GM23338 (cell line): ENCODE measurements around the gene COL8A1. TPM values are rescaled to one million over a fixed set of nuclear protein-coding genes. Genes with fewer than 3 reads are reported as not detected.

Experiments used
- ATAC-seq: fragments of 200-7000 bp; cut with Tn5 transposase; 3 replicates; pipeline ENCODE4 v1.9.1; 2020
- DNase-seq: peaks from one replicate; pipeline ENCODE4 v3.0.0-alpha.2; 2015; ENCODE audit warnings: low spot score
- H2AFZ ChIP-seq: fragments of 200-600 bp; sonication (generic); 2 replicates; pipeline ENCODE4 v1.8.0; 2016; ENCODE audit warnings: antibody characterized with exemption, mild to moderate bottlenecking, moderate library complexity
- H3F3A ChIP-seq: fragments of 200-600 bp; sonication (generic); replicated peaks from 2 replicates; pipeline ENCODE4 v1.8.0; 2017; ENCODE audit warnings: antibody characterized with exemption, mixed run types, low read depth
- H3K27ac ChIP-seq: fragments of 200-600 bp; sonication (generic); 2 replicates; pipeline ENCODE4 v1.6.1; 2016; ENCODE audit warnings: low read depth
- H3K27me3 ChIP-seq: fragments of 200-600 bp; sonication (generic); 2 replicates; pipeline ENCODE4 v1.8.0; 2016; ENCODE audit warnings: mild to moderate bottlenecking, mixed run types, moderate library complexity; ENCODE audit not compliant: insufficient read depth
- H3K36me3 ChIP-seq: fragments of 200-600 bp; sonication (generic); 2 replicates; pipeline ENCODE4 v1.8.0; 2016; ENCODE audit warnings: mild to moderate bottlenecking; ENCODE audit not compliant: insufficient read depth
- H3K4me1 ChIP-seq: fragments of 200-600 bp; sonication (generic); 2 replicates; pipeline ENCODE4 v1.8.0; 2016; ENCODE audit warnings: mild to moderate bottlenecking, moderate library complexity; ENCODE audit not compliant: insufficient read depth
- H3K4me2 ChIP-seq: fragments of 200-600 bp; sonication (generic); 2 replicates; pipeline ENCODE4 v1.7.1; 2017; ENCODE audit warnings: mixed run types
- H3K4me3 ChIP-seq: fragments of 200-600 bp; sonication (generic); 2 replicates; pipeline ENCODE4 v1.6.1; 2016; ENCODE audit warnings: mixed run types
- H3K79me2 ChIP-seq: fragments of 200-600 bp; sonication (generic); replicated peaks from 2 replicates; pipeline ENCODE4 v1.8.0; 2017; ENCODE audit warnings: mild to moderate bottlenecking; ENCODE audit not compliant: insufficient read depth
- H3K9me2 ChIP-seq: fragments of 200-600 bp; sonication (generic); 2 replicates; pipeline ENCODE4 v1.8.0; 2017; ENCODE audit not compliant: insufficient read depth
- H4K20me1 ChIP-seq: fragments of 200-600 bp; sonication (generic); replicated peaks from 2 replicates; pipeline ENCODE4 v1.8.0; 2017; ENCODE audit warnings: mild to moderate bottlenecking; ENCODE audit not compliant: insufficient read depth
- H3K27ac Mint-ChIP-seq: 2 replicates; pipeline ENCODE4 v1.8.0; 2020; ENCODE audit warnings: inconsistent platforms, mild to moderate bottlenecking, moderate library complexity, mixed read lengths
- H3K27me3 Mint-ChIP-seq: 3 replicates; pipeline ENCODE4 v1.8.0; 2022; ENCODE audit warnings: low read depth, mild to moderate bottlenecking, moderate library complexity, mixed read lengths, inconsistent platforms; ENCODE audit not compliant: insufficient read depth, poor library complexity
- H3K36me3 Mint-ChIP-seq: 3 replicates; pipeline ENCODE4 v1.8.0; 2021; ENCODE audit warnings: low read depth, mild to moderate bottlenecking, inconsistent platforms, moderate library complexity, mixed read lengths
- H3K4me1 Mint-ChIP-seq: 3 replicates; pipeline ENCODE4 v1.8.0; 2020; ENCODE audit warnings: mild to moderate bottlenecking, inconsistent platforms, mixed read lengths
- H3K4me3 Mint-ChIP-seq: 3 replicates; pipeline ENCODE4 v1.8.0; 2021; ENCODE audit warnings: moderate library complexity, mild to moderate bottlenecking, inconsistent platforms, mixed read lengths
- H3K9me3 Mint-ChIP-seq: 3 replicates; pipeline ENCODE4 v1.8.0; 2020; ENCODE audit warnings: moderate library complexity, mild to moderate bottlenecking, inconsistent platforms, mixed read lengths
- CREB1 ChIP-seq: fragments of 250-450 bp; sonication (Bioruptor Pico); IDR thresholded peaks from 2 replicates; pipeline ENCODE4 v1.5.0; 2020; ENCODE audit warnings: low read depth, mild to moderate bottlenecking, moderate library complexity
- EZH2 ChIP-seq: fragments of 200-600 bp; sonication (generic); IDR thresholded peaks from one replicate; pipeline ENCODE4 v1.8.0; 2017; ENCODE audit warnings: antibody characterized with exemption, mild to moderate bottlenecking, low read depth; ENCODE audit not compliant: unreplicated experiment
- EZH2phosphoT487 ChIP-seq: fragments of 200-600 bp; sonication (generic); IDR thresholded peaks from one replicate; pipeline ENCODE4 v1.8.1; 2018; ENCODE audit warnings: antibody characterized with exemption; ENCODE audit not compliant: unreplicated experiment
- JUNB ChIP-seq: IDR thresholded peaks from one replicate; pipeline ENCODE4 v1.6.1; 2016; ENCODE audit warnings: antibody characterized with exemption; ENCODE audit not compliant: unreplicated experiment
- NANOG ChIP-seq: IDR thresholded peaks from 2 replicates; pipeline ENCODE4 v1.6.1; 2016; ENCODE audit warnings: antibody characterized with exemption, borderline replicate concordance
- POLR2AphosphoS5 ChIP-seq: IDR thresholded peaks from 2 replicates; pipeline ENCODE4 v1.6.1; 2016; ENCODE audit warnings: antibody characterized with exemption, low read depth
- STAT1 ChIP-seq: IDR thresholded peaks from one replicate; pipeline ENCODE4 v1.6.1; 2016; ENCODE audit warnings: antibody characterized with exemption; ENCODE audit not compliant: unreplicated experiment
- ZNF114 ChIP-seq: fragments of 250-450 bp; sonication (Bioruptor Pico); IDR thresholded peaks from 2 replicates; pipeline ENCODE4 v1.5.0; 2020; ENCODE audit warnings: mild to moderate bottlenecking, moderate library complexity
- ZNF331 ChIP-seq: fragments of 250-450 bp; sonication (Bioruptor Pico); IDR thresholded peaks from 2 replicates; pipeline ENCODE4 v1.5.0; 2020; ENCODE audit warnings: low read depth, mild to moderate bottlenecking, moderate library complexity
- polyA plus RNA-seq: library from polyadenylated mRNA; unstranded; fragments of >200 nt; fragmentation: Nextera tagmentation; extraction: Ambion mirVana; gene quantifications from 2 replicates; pipeline ENCODE4 v1.2.1, GENCODE V29; 2016
- total RNA-seq: library from RNA; depleted of rRNA; stranded (reverse); fragments of >200 nt; shearing (Covaris generic); gene quantifications from 2 replicates; pipeline ENCODE4 v1.2.3, GENCODE V29; 2014
- TF ChIP-seq, protein P1 (sequence below): IDR thresholded peaks from 2 replicates; pipeline ENCODE4 v1.6.1; 2016; ENCODE audit warnings: antibody characterized with exemption
- TF ChIP-seq, protein P2 (sequence below), 2 experiments: fragments of 200-600 bp in 1 of 2; sonication (generic) in 1 of 2; conservative IDR thresholded peaks; 2 replicates each; pipeline versions ENCODE4 v1.5.1 to v1.6.1; 2016 to 2017; ENCODE audit warnings: antibody characterized with exemption in 2 of 2, low read depth in 2 of 2, mild to moderate bottlenecking in 2 of 2, moderate library complexity in 1 of 2
- TF ChIP-seq, protein P3 (sequence below): fragments of 250-450 bp; sonication (Bioruptor Pico); IDR thresholded peaks from 2 replicates; pipeline ENCODE4 v1.5.0; 2020; ENCODE audit warnings: mild to moderate bottlenecking, moderate library complexity
- TF ChIP-seq, protein P4 (sequence below): IDR thresholded peaks from one replicate; pipeline ENCODE4 v1.6.1; 2018; ENCODE audit warnings: antibody characterized with exemption; ENCODE audit not compliant: unreplicated experiment

The COL8A1 gene
- total and polyA plus RNA-seq, 2 experiments from 2014 or later: 0.26 to 0.97 TPM

DNA sequence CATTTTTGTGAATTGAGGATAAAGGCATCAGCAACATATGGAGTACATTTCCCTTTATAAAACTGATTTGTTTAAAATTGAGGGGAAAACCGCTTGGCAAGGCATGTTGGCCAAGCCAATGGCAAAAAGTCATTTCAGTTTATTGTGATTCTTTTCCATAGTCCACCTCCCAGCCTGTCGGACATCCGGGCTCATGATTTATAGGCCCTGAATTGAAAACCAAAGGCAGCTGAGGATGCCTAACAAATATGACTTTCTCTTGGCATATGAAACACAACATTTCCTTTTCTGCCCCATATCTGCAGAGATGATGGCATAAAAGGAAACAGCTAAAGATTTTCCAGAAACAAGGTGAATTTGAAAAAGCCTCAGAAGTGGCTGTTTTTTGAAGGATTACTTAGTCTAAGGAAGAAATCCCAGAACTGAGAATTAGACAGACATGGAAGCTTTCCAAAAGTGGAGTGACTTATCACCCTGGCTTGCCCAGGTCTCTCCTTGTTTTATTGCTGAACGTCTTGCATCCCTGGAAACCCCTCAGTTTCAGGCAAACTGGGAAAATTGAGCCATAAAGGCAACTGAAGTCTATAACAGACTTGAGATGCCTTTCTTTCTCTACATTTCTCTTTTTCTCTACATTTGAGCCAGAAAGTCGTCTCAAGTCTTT is 74.0 kb downstream of the COL8A1 start:
- ATAC-seq: no peak
- no peaks in the 10 kb centered on the region for H3K27me3 Mint-ChIP-seq
- no peaks in the 10 kb centered on the region for H3K27me3 ChIP-seq
- peaks cover 15% of the 10 kb centered on the region; the same call in 2 of the 3 replicates for H3K4me1 Mint-ChIP-seq
- no peak overlapping the region for H3K4me3 ChIP-seq
- no peaks in the 10 kb centered on the region for H3K79me2 ChIP-seq
- no peaks in the 10 kb centered on the region for H3F3A ChIP-seq
- no peaks in the 10 kb centered on the region for H3K9me3 Mint-ChIP-seq
- no peak overlapping the region for H3K27ac Mint-ChIP-seq
- TF ChIP-seq NANOG (no peak), CREB1 (CRISPR knock-in tag) (no peak), EZH2 (no peak), EZH2phosphoT487 (no peak), ZNF331 (CRISPR knock-in tag) (no peak), ZNF114 (no peak), JUNB (no peak), POLR2AphosphoS5 (no peak), STAT1 (no peak)
- TF ChIP-seq, protein P1, sequence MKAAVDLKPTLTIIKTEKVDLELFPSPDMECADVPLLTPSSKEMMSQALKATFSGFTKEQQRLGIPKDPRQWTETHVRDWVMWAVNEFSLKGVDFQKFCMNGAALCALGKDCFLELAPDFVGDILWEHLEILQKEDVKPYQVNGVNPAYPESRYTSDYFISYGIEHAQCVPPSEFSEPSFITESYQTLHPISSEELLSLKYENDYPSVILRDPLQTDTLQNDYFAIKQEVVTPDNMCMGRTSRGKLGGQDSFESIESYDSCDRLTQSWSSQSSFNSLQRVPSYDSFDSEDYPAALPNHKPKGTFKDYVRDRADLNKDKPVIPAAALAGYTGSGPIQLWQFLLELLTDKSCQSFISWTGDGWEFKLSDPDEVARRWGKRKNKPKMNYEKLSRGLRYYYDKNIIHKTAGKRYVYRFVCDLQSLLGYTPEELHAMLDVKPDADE: no peak
- TF ChIP-seq, protein P2, sequence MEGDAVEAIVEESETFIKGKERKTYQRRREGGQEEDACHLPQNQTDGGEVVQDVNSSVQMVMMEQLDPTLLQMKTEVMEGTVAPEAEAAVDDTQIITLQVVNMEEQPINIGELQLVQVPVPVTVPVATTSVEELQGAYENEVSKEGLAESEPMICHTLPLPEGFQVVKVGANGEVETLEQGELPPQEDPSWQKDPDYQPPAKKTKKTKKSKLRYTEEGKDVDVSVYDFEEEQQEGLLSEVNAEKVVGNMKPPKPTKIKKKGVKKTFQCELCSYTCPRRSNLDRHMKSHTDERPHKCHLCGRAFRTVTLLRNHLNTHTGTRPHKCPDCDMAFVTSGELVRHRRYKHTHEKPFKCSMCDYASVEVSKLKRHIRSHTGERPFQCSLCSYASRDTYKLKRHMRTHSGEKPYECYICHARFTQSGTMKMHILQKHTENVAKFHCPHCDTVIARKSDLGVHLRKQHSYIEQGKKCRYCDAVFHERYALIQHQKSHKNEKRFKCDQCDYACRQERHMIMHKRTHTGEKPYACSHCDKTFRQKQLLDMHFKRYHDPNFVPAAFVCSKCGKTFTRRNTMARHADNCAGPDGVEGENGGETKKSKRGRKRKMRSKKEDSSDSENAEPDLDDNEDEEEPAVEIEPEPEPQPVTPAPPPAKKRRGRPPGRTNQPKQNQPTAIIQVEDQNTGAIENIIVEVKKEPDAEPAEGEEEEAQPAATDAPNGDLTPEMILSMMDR (conservative IDR thresholded peaks at IDR 0.05; ENCODE audit: low read depth in 2 of 2): no peak
- TF ChIP-seq, protein P3, sequence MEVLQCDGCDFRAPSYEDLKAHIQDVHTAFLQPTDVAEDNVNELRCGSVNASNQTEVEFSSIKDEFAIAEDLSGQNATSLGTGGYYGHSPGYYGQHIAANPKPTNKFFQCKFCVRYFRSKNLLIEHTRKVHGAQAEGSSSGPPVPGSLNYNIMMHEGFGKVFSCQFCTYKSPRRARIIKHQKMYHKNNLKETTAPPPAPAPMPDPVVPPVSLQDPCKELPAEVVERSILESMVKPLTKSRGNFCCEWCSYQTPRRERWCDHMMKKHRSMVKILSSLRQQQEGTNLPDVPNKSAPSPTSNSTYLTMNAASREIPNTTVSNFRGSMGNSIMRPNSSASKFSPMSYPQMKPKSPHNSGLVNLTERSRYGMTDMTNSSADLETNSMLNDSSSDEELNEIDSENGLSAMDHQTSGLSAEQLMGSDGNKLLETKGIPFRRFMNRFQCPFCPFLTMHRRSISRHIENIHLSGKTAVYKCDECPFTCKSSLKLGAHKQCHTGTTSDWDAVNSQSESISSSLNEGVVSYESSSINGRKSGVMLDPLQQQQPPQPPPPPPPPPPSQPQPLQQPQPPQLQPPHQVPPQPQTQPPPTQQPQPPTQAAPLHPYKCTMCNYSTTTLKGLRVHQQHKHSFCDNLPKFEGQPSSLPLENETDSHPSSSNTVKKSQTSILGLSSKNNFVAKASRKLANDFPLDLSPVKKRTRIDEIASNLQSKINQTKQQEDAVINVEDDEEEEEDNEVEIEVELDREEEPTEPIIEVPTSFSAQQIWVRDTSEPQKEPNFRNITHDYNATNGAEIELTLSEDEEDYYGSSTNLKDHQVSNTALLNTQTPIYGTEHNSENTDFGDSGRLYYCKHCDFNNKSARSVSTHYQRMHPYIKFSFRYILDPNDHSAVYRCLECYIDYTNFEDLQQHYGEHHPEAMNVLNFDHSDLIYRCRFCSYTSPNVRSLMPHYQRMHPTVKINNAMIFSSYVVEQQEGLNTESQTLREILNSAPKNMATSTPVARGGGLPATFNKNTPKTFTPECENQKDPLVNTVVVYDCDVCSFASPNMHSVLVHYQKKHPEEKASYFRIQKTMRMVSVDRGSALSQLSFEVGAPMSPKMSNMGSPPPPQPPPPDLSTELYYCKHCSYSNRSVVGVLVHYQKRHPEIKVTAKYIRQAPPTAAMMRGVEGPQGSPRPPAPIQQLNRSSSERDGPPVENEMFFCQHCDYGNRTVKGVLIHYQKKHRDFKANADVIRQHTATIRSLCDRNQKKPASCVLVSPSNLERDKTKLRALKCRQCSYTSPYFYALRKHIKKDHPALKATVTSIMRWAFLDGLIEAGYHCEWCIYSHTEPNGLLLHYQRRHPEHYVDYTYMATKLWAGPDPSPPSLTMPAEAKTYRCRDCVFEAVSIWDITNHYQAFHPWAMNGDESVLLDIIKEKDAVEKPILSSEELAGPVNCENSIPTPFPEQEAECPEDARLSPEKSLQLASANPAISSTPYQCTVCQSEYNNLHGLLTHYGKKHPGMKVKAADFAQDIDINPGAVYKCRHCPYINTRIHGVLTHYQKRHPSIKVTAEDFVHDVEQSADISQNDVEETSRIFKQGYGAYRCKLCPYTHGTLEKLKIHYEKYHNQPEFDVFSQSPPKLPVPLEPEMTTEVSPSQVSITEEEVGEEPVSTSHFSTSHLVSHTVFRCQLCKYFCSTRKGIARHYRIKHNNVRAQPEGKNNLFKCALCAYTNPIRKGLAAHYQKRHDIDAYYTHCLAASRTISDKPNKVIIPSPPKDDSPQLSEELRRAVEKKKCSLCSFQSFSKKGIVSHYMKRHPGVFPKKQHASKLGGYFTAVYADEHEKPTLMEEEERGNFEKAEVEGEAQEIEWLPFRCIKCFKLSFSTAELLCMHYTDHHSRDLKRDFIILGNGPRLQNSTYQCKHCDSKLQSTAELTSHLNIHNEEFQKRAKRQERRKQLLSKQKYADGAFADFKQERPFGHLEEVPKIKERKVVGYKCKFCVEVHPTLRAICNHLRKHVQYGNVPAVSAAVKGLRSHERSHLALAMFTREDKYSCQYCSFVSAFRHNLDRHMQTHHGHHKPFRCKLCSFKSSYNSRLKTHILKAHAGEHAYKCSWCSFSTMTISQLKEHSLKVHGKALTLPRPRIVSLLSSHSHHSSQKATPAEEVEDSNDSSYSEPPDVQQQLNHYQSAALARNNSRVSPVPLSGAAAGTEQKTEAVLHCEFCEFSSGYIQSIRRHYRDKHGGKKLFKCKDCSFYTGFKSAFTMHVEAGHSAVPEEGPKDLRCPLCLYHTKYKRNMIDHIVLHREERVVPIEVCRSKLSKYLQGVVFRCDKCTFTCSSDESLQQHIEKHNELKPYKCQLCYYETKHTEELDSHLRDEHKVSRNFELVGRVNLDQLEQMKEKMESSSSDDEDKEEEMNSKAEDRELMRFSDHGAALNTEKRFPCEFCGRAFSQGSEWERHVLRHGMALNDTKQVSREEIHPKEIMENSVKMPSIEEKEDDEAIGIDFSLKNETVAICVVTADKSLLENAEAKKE (CRISPR knock-in tag): no peak
- TF ChIP-seq, protein P4, sequence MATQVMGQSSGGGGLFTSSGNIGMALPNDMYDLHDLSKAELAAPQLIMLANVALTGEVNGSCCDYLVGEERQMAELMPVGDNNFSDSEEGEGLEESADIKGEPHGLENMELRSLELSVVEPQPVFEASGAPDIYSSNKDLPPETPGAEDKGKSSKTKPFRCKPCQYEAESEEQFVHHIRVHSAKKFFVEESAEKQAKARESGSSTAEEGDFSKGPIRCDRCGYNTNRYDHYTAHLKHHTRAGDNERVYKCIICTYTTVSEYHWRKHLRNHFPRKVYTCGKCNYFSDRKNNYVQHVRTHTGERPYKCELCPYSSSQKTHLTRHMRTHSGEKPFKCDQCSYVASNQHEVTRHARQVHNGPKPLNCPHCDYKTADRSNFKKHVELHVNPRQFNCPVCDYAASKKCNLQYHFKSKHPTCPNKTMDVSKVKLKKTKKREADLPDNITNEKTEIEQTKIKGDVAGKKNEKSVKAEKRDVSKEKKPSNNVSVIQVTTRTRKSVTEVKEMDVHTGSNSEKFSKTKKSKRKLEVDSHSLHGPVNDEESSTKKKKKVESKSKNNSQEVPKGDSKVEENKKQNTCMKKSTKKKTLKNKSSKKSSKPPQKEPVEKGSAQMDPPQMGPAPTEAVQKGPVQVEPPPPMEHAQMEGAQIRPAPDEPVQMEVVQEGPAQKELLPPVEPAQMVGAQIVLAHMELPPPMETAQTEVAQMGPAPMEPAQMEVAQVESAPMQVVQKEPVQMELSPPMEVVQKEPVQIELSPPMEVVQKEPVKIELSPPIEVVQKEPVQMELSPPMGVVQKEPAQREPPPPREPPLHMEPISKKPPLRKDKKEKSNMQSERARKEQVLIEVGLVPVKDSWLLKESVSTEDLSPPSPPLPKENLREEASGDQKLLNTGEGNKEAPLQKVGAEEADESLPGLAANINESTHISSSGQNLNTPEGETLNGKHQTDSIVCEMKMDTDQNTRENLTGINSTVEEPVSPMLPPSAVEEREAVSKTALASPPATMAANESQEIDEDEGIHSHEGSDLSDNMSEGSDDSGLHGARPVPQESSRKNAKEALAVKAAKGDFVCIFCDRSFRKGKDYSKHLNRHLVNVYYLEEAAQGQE: no peak
- H3K36me3 ChIP-seq: no peaks in the 10 kb centered on the region
- peaks cover 18% of the 10 kb centered on the region for H3K4me1 ChIP-seq
- no peak overlapping the region for H3K4me3 Mint-ChIP-seq
- H3K27ac ChIP-seq: no peak overlapping the region
- no peak overlapping the region for H3K4me2 ChIP-seq
- H3K36me3 Mint-ChIP-seq: no peaks in the 10 kb centered on the region
- no peaks in the 10 kb centered on the region for H4K20me1 ChIP-seq
- DNase-seq: no peak
- no peak overlapping the region for H2AFZ ChIP-seq
- H3K9me2 ChIP-seq: peaks cover 4% of the 10 kb centered on the region
